ENCODE results near the gene MORC2. TPM values are rescaled to one million over a fixed set of nuclear protein-coding genes. Genes with fewer than 3 reads are reported as not detected.

MORC2 gene
- total RNA-seq, 2 experiments from 2014 or later: 27.0 to 28.7 TPM

DNA sequence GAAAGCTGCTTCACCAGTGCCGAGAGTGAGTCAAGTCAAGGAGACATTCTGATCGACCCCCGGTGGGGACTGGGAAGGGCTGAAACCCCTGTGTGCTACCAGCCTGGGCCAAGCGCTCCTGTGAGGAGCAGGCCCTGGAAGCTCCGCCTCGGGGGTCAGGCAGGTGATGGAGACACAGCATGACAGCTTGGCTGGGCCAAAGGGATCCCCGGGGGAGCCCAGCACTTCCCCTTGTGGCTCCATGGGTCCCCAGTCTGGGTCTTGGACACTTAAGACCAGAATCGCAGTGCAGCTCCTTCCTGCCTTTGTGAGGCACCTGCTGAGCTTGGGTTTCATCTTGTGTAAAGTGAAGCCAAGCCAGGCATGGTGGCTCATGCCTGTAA lies 89.2 kb downstream of the MORC2 start:
- CTCF ChIA-PET: interaction anchor here (1.0 kb wide), 1 partner anchor 9 kb away, joined by 3 read pairs; no protein-coding TSS in a partner anchor
- Mint-ChIP-seq H3K27me3 (no peaks in the 10 kb centered on the region), H3K36me3 (no peaks in the 10 kb centered on the region), H3K4me3 (no peak overlapping the region), H3K27ac (no peak overlapping the region), H3K4me1 (no peaks in the 10 kb centered on the region), H3K9me3 (ENCODE audit: low read depth) (no peaks in the 10 kb centered on the region)
- DNase-seq: no peak
- no peak for ATAC-seq

DNA sequence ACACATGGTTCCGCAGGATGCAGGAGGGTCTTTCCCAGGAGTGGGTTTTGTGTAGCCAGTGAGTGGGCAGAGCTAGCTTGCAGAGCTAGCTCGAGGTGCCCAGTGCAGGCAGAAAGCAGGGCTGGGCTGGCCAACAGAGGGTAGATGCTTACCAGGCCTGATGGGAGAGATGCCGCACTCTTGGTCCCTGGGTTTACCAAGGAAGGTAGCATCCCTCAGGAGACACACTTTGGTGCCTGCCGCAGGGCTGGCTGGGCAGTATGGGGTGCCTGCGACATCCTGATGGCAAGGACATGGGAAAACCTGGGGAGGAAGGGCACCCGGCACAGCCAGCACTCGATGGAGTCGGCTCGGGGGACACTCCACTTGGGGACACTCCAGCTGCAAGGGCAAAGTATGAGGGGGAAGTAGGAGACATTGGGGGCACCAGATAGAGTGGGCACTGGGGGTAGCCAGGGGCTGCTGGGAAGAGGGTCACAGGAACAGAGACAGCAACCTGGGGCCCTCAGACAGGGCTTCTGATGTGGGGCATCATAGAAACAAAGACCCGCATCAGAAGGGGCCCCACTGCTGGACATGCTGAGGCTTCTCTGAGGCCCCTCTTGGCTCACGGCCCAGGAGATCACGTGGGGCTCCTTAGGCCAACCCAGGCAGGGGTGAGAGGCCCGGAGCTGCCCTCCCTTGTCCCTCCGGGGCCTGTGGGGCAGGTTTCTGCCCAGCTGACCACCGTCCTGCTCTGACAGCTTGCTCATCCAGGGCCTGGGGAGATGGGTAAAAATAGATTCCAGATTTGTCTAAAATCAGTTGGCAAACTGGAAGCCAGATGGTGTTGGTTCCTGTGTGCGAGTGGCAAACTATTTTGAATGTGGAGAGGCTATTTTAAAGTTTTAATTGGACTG lies 89.8 kb downstream of the MORC2 start:
- H3K4me3 Mint-ChIP-seq: no peak overlapping the region

GRCh38 chr22:30877662-30878515 lies 90.7 kb downstream of the MORC2 start:
- Mint-ChIP-seq H3K36me3 (no peaks in the 10 kb centered on the region), H3K4me1 (no peaks in the 10 kb centered on the region), H3K27ac (no peak overlapping the region), H3K9me3 (ENCODE audit: low read depth) (no peaks in the 10 kb centered on the region), H3K27me3 (no peaks in the 10 kb centered on the region), H3K4me3 (no peak overlapping the region)
- no peak for DNase-seq
- CTCF ChIA-PET: no interaction called here
- ATAC-seq: no peak

More for the DNA sequence above, 89.8 kb downstream of the MORC2 start:
- Mint-ChIP-seq H3K4me1 (no peaks in the 10 kb centered on the region), H3K27ac (no peak overlapping the region), H3K36me3 (no peaks in the 10 kb centered on the region), H3K9me3 (ENCODE audit: low read depth) (no peaks in the 10 kb centered on the region), H3K27me3 (no peaks in the 10 kb centered on the region)
- DNase-seq (no peak), ATAC-seq (no peak)
- CTCF ChIA-PET: interaction anchor here (1.0 kb wide), 1 partner anchor 10 kb away, joined by 3 read pairs; no protein-coding TSS in a partner anchor

- DNase-seq: no peak
- CTCF ChIA-PET: interaction anchor here (0.8 kb wide), 1 partner anchor 15 kb away, joined by 4 read pairs; no protein-coding TSS in a partner anchor
These were observed 91.5 kb downstream of the MORC2 start for GRCh38 chr22:30876915-30877553.

GRCh38 chr22:30876221-30876751 lies 92.3 kb downstream of the MORC2 start:
- H3K36me3 Mint-ChIP-seq: no peaks in the 10 kb centered on the region
- H3K27me3 Mint-ChIP-seq: no peaks in the 10 kb centered on the region
- no peaks in the 10 kb centered on the region for H3K4me1 Mint-ChIP-seq

More at GRCh38 chr22:30876915-30877553, 91.5 kb downstream of the MORC2 start:
- Mint-ChIP-seq H3K27me3 (no peaks in the 10 kb centered on the region), H3K27ac (no peak overlapping the region), H3K4me1 (no peaks in the 10 kb centered on the region), H3K9me3 (ENCODE audit: low read depth) (no peaks in the 10 kb centered on the region), H3K36me3 (no peaks in the 10 kb centered on the region), H3K4me3 (no peak overlapping the region)
- no peak for ATAC-seq

GRCh38 chr22:30875481-30876215 lies 92.9 kb downstream of the MORC2 start:
- no peaks in the 10 kb centered on the region for H3K36me3 Mint-ChIP-seq
- H3K27ac Mint-ChIP-seq: no peak overlapping the region
- CTCF ChIA-PET: interaction anchor here (0.6 to 0.8 kb wide), 2 partner anchors 16 to 46 kb away, joined by 3 to 4 read pairs; no protein-coding TSS in a partner anchor
- no peaks in the 10 kb centered on the region for H3K9me3 Mint-ChIP-seq (ENCODE audit: low read depth)
- no peak overlapping the region for H3K4me3 Mint-ChIP-seq
- DNase-seq (no peak), ATAC-seq (no peak)
- H3K4me1 Mint-ChIP-seq: no peaks in the 10 kb centered on the region
- H3K27me3 Mint-ChIP-seq: no peaks in the 10 kb centered on the region

More at GRCh38 chr22:30876221-30876751, 92.3 kb downstream of the MORC2 start:
- DNase-seq (no peak), ATAC-seq (no peak)
- CTCF ChIA-PET: interaction anchor here (0.6 to 0.8 kb wide), 2 partner anchors 16 to 45 kb away, joined by 3 to 4 read pairs; no protein-coding TSS in a partner anchor
- H3K9me3 Mint-ChIP-seq (ENCODE audit: low read depth): no peaks in the 10 kb centered on the region
- no peak overlapping the region for H3K4me3 Mint-ChIP-seq
- no peak overlapping the region for H3K27ac Mint-ChIP-seq

Other genes starting within 250 kb of the MORC2 start
- 10 to 100 TPM; 56.7 to 69.8 TPM for gene TUG1, start 491 bp upstream of the MORC2 start, total RNA-seq
- 10 to 100 TPM; 35.6 to 51.2 TPM for gene SMTN, start 112.5 kb upstream of the MORC2 start, total RNA-seq
- 1 to 10 TPM in 1 of 2 experiments, under 1 TPM in 1; 0.49 to 1.5 TPM for gene SELENOM, start 138.8 kb upstream of the MORC2 start, total RNA-seq
- gene INPP5J, start 154.2 kb upstream of the MORC2 start, total RNA-seq: under 1 TPM in 1 of 2 experiments, not detected in 1; 0.14 TPM
- gene PLA2G3, start 171.7 kb upstream of the MORC2 start, total RNA-seq: not detected
- gene RNF185, start 191.4 kb upstream of the MORC2 start, total RNA-seq: 10 to 100 TPM; 15.8 to 20.7 TPM
- 10 to 100 TPM; 32.2 to 47.3 TPM for gene LIMK2, start 243.5 kb upstream of the MORC2 start, total RNA-seq

Data from activated CD8-positive, alpha-beta memory T cell treated with anti-CD3 and anti-CD28 coated beads, Interleukin-2, amount 10 ng/mL, durations not matched to agents 7 days and 5 days (primary cell).